Suppressor macrophage (primary cell): ENCODE results near the gene PC.
A peak's percentile ranks its signal among the peaks of the same experiment; 100 is the strongest.

Experiments used
- DNase-seq, 4 experiments: peaks; one replicate each; pipeline ENCODE4 v3.0.0-alpha.2; 2020 to 2022

The PC gene

GRCh38 chr11:66907751-66908630 lies 50.2 kb downstream of the PC start:
- DNase-seq = no peak

GRCh38 chr11:66906061-66906733 lies 52.0 kb downstream of the PC start:
- DNase-seq = peak in 2 of 4 experiments; percentile 18 to 32

DNA sequence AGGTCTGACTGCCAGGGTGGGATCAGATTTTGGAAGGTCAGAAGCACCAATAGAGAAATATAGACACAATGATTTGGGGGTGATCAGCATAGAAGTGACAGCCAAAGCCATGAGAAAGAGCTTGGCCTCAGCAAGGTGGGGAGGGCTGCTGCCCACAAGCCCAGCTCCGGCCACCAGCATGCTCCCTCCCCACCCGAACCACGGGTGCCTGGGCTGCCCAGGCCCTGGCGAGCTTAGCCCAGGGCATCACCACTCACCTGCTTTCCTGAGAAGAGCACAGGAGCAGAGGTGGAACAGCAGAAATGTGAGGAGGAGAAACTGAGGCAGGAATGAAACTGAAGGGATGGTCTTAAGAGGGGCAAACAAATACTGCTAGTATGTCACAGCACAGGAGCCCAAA lies 52.6 kb downstream of the PC start:
- no peak for DNase-seq

GRCh38 chr11:66904981-66905521 lies 53.1 kb downstream of the PC start:
- DNase-seq = no peak

DNA sequence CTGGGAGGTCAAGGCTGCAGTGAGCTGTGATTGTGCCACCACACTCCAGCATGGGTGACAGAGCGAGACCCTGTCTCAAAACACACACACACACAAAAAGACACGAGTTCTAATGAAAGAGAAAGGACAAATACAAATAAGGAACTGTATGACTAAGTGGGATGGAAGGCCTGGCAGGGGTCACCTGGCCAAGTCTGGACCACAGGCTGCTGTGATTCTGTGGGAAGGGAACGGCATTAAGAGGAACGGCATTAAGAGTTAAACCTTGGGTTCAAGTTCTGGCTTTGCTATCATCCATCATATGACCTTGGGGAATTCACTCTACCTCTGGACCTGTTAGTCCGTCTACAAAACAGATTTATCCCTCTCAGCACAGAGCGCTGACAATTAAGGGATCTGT lies 53.6 kb downstream of the PC start:
- DNase-seq = no peak

- DNase-seq = no peak
Observed at GRCh38 chr11:66904055-66904454, 54.1 kb downstream of the PC start.

GRCh38 chr11:66902486-66903177 lies 55.6 kb downstream of the PC start:
- no peak for DNase-seq

- no peak for DNase-seq
Observed at GRCh38 chr11:66901964-66902390, 56.2 kb downstream of the PC start.

- DNase-seq = no peak
Observed at GRCh38 chr11:66894141-66894540, 64.0 kb downstream of the PC start.

GRCh38 chr11:66892911-66893310 lies 65.3 kb downstream of the PC start:
- DNase-seq = peak in 1 of 4 experiments; percentile 11

DNA sequence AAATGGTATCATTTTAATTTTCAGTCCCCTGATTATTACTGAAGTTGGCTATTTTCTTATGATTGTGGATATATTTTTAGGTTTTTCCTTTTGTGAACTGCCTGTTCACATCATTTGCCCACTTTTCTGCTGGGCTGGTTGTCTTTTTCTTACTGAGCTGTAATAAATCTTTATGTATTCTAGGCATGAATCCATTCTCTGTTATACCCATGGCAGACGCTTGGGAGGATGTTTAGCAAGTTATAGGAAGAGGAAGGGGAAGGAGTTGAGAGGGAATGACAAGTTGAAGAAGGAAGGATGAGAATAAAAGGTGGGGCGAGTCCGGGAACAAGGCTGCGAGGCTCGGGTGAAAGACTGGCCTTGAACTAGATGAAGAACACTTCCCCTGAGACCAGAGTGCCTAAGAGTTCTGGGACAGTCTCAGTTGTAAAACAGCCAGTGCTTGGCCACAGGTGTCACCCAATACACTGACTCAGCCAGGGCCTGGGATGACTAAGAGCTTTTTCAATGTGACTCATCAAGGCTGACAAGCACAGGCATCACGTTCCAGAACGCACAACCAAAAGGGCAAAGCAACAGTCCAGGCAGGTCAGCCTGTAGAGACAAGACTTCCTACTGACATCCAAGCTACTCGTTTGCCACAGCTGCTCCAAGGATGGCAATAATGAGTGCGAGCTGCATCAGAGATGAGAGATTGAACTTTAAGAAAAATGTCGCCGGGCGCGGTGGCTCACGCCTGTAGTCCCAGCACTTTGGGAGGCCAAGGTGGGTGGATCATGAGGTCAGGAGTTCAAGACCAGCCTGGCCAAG lies 66.1 kb downstream of the PC start:
- peak; percentile 42 to 71 (median 55) for DNase-seq

GRCh38 chr11:66889960-66890359 lies 68.2 kb downstream of the PC start:
- no peak for DNase-seq

DNA sequence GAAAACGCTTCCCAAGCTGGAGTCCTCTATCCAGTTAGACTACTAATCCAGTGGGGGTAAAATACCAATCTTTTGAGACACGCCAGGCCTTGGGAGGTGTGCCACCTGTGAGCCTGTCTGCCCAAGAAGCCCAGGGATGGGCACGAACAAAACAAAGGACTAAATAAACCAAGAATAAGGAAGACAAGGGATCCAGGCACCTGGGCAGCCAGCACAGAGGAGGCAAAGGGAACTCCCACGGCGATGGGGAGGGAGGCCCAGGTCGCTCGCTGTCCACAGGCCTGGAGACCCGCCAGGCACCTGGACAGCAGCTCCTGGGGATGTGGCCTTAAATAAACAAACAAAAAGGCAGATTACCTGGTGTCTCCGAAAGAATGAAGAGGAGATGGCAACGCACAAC lies 69.9 kb downstream of the PC start:
- DNase-seq = no peak

- no peak for DNase-seq
Observed at GRCh38 chr11:66887526-66887925, 70.7 kb downstream of the PC start.

DNA sequence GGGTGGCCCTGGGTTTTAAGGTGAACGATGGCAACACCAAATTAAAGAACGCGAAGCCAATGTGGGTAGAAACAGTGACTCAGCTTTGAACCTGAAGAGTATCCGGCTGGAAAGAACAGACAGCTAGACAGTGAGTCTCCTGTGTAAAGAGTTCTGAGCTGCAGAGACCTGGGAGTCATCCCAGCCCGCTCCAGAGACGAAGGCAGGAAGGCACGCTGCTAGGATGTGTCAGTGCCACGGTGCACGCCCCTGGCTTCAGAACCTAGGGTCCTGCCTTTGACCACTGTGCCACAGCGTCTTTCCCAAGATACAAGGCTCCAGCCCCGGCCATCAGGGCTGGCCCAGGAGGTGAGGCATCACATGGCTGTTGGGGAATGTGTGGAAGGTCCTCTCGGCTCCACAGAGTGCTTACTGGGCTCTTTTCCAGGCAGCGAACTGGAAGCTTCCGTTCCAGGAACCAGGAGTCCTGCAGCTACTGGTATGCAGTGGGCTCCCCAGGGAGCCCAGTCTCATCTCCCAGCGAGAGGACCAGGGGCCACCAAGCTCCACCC lies 71.4 kb downstream of the PC start:
- DNase-seq = no peak

GRCh38 chr11:66885950-66886440 lies 72.2 kb downstream of the PC start:
- no peak for DNase-seq

DNA sequence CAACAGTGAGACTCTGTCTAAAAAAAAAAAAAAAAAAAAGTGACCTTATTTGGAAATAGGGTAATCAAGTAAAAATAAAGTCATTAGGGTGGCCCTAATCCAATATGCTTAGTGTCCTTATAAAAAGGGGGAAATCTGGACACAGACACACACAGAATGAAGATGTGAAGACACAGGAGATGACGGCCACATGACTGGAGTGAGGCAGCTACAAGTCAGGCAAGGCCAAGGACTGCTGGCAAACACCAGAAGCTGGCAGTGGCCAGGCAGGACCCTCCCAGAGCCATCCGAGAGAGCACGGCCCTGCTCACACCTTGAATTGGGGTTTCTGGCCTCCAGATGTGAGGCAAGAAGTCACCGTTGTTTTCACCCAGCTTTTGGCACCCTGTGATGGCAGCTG lies 72.7 kb downstream of the PC start:
- DNase-seq = no peak

DNA sequence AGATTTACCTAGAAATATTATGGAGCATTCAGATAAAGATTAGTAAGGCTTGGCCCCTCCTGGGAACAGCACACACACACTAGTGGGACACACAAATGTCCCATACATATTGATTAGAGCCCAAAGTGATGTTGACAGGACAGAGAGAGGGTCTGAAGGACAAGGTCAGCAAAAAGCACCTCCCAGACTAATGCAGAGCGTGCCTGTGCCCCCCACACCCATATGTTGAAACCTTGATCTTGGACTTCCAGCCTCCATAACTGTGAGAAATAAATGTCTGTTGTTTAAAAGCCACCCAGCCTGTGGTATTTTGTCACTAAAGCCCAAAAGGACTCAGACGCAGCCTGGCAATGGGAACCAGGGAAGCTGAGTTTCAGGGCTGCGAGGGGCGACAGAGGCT lies 73.7 kb downstream of the PC start:
- DNase-seq = no peak

- peak; percentile 64 to 84 (median 69) for DNase-seq
Observed at GRCh38 chr11:66883016-66883965, 74.9 kb downstream of the PC start.

GRCh38 chr11:66882561-66883015 lies 75.6 kb downstream of the PC start:
- DNase-seq = no peak
